GM19372 (cell line): ENCODE measurements around the gene TLCD4.
"Not testable (repeated sequence)": the region's sequence is repeated elsewhere in the genome, so short reads cannot be mapped to it uniquely, and the experiment has no call there.

Experiments used
- ATAC-seq: cut with Tn5 transposase; IDR thresholded peaks from one replicate; pipeline ENCODE4 v1.9.1; 2021; ENCODE audit warnings: mild to moderate bottlenecking, low read depth, moderate library complexity; ENCODE audit not compliant: unreplicated experiment

Gene TLCD4

DNA sequence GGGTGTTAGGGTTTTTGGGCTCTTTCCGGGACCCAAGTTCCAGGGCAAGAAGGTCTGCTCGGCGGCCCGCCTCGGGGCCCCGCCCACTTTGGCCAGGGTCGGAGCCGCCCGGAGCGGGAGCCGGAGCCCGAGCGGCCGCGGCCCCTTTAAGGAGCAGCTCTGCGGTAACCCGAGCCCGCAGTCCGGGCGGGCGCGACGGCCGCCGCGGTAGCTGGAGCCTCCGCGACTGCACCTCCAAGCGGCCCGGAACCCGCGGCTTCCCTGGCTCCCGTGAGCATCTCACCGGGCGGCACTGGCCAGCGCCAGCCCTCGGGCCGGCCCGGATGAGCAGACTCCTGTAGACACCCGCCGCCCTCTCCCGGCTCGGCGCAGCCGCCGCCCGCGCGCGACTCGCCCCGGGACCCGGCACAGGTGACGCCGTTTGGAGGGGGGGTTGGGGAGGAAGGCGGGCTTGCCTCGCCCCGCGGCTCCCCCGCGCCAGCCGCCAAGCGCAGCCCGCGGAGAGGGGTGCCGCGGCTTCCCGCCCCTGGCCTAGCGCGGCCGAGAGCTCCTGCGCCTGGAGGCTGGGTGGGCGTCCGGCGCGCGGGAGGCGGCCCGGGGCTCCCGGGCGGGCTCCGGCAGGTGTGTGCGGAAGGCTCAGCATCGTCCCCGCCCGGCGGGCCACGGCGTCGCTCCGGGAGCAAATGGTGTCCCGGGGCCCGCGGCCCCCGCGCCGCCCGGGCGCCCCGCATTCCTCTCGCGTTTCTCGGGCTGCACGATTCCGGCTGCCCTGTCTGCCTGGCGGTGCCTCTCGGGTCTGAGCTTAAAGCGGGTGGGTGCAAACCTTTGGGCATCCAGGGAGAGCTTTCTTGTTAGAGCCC, at the start of gene TLCD4:
Gene TLCD4 (plus strand): TSS at position 149 of the 860 bp plus-strand sequence. CDS start 26,547 bp downstream, outside the sequence.
- peak; percentile 52 for ATAC-seq

DNA sequence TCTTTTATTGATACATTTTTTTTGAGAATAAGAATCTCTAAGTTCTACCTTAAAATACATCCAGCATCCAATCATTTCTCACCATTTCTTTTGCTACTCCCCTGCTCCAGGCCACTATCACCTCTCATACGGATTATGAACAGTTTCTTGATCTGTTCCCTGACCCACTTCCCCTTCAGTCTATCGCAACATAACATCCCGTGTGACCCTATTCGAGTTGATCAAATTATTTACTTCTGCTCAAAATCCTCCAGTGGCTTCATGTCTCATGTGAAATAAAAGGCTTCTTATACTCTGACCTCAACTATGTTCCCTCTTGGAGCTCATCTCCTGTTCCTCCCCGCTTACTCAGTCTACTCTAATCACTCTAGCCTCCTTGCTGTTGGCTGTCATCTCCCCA, 49.6 kb upstream of the TLCD4 start:
- no peak for ATAC-seq

DNA sequence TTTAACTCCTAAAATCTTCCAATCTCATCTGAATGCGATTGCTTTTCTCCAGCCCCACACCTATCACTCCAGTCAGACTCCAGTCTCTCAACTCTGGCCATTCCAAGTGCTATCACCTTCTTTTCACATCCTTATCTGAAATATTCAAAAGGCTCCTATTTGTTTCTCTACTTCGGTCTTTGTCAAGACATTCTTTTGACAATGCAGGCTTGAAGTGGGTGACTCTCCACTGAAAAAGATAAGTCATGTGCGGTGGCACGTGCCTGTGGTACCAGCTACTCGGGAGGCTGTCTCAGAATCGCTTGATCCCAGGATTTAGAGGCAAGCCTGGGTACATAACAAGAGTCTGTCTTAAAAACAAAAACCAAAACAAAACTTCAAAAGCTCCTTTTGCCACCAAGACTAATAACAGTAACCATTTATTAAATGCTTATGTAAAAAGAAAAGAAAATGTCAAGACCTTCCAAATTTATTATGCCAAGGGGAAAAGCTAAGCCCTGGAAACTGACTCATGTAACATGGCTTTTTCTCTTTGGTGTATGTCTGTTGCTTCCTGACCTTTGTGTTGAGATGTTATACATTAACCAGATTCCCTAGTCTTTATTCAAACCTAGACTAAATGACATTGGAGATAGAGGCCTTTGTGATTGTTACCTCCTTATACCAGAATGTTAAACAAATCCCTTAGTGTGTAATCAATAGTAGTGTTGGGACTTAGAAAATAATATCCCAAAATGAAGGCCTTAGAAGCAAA, 48.0 kb upstream of the TLCD4 start:
- ATAC-seq: no peak

- no peak for ATAC-seq
Measured at GRCh38 chr1:95069710-95070093, 47.5 kb upstream of the TLCD4 start.

DNA sequence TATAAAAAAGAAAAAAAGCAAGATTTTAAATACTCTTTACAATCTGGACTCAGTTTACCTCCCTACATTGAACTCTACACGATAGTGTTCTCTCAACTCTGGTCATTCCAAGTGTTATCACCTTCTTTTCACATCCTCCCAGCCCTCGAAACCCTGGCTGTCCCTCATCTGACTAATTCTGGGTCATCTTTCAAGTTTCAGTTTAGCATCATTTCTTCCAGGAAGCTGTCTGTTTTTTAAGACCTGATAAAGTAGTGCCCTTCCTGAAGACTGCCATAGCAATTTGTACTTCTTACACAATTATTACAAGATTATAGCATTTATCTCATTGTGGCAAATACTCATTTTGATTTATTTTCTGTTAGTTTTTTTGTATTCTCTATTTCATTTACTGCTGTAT, 45.6 kb upstream of the TLCD4 start:
- no peak for ATAC-seq

GRCh38 chr1:95072117-95072516, 45.0 kb upstream of the TLCD4 start:
- no peak for ATAC-seq

GRCh38 chr1:95072532-95073419, 44.4 kb upstream of the TLCD4 start, which contains the start of gene ALG14:
TSS of gene ALG14 (minus strand) at chr1:95072951. CDS start at chr1:95072898, 53 bp downstream.
- peak; percentile 95 for ATAC-seq

DNA sequence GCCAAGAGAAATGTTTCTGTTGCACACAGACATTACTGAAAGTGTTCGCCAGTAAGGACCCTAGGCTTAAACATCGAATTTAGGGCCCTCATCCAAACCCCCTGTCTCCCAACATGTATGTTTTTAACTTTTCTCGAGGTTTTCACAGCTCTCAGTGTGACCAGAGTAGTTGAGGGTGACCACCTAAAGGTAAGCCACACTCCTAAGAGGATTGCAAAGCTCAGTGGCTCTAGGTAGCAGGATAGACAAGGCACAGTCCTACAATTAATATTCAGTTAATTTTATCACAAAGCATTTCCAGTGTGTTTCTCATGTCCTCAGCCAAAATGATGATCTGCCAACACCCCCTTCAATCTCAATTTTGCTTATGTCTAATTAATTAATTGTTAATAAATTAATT, 43.7 kb upstream of the TLCD4 start:
- ATAC-seq: no peak

- no peak for ATAC-seq
Measured at GRCh38 chr1:95076034-95076433, 41.1 kb upstream of the TLCD4 start.

DNA sequence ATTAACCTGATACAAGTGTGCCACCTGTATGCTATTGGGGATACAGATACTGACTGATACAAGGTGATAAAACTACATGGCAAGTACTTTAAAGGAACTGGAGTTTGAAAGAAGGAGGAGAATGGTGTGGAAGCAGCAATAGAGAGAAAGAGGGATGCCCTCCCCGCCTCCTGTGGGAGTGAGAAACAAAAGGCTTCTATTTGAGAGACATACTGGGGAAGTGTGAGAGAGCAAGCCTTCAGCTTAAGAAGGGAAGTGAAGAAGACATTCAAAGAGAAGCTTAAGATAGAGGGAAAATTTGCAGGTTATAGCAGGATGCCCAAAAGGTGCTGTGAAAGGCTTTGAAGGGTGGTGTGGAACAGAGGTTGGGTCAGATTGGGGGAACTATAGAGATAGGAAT, 36.7 kb upstream of the TLCD4 start:
- no peak for ATAC-seq

GRCh38 chr1:95080879-95081278, 36.3 kb upstream of the TLCD4 start:
- no peak for ATAC-seq

DNA sequence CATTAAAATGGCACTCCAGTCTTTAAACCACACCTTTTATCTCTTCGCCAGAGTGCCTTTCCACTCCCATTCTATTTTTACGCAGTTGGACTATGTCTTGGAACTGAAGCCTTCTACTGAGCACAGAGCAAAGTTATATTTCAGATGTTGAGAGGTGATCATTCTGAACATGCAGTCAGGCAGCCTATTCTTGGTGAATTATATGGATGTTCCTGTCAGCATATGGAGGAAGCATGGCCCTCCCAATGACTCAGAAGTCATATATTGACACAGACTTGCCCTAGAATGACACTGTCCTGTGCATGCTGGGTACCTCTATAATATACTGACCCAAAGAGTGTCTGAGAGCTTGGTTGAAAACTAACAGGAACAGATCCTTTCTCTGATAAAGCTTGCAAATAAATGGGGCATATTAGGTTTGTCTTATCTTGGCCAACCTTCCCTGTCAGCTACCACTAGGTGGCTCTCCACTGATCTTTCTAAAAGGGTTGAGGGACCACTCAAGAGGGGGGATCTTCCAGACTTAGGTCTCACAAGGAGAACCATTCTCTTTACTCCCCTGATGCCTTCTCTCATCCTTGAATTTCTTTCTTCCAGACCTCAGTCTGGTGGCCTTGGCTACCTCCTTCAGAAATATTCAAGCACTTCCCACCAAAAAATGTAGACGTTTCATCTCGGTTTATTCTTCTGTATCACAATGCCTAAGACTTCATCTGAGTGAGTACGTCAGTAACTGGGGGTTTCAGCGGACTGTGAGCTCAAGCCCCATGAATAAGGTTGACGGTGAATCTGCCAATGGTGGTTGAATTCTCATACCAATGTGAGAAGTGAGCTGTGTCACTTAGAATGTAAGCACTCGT, 32.6 kb upstream of the TLCD4 start:
- peak; percentile 68 for ATAC-seq

DNA sequence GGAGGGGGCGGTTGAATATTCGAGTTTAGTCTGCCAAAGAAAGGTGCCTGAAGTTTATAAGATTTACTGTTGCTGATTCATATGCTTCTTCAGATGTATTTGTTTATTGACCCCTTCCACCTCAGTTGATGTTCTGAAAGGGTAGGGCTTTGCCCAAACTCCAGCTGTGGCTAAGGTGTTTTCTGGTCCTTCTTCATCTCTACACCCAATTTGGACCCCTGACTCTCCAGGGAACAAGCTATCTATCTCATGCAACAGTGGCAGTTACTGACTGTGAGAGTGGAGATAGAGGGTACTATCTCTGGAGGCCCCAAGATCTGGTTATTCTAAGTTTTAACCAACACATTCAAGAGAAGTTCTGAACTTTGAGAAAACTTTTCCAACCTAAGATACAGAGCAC, 31.8 kb upstream of the TLCD4 start:
- no peak for ATAC-seq

- no peak for ATAC-seq
Measured at GRCh38 chr1:95086949-95087533, 30.1 kb upstream of the TLCD4 start.

DNA sequence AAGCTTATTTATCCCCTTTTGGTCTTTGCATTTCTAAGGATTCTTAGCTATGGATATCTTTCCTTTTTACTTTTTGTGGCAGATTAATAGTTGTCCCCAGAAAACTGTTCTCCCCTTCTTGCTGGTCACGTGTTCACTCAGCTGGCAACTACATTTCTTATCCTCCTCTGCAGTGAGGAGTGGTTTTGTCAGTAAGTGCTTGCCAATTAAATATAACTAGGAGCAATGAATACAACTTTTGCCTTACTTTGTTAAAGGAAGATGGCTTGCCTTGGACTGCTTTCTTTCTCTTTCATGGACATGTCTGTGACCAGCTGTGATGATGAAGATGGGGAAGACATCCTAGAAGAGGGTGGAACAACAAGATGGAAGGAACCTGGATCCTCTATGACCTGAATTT, 28.9 kb upstream of the TLCD4 start:
- no peak for ATAC-seq

DNA sequence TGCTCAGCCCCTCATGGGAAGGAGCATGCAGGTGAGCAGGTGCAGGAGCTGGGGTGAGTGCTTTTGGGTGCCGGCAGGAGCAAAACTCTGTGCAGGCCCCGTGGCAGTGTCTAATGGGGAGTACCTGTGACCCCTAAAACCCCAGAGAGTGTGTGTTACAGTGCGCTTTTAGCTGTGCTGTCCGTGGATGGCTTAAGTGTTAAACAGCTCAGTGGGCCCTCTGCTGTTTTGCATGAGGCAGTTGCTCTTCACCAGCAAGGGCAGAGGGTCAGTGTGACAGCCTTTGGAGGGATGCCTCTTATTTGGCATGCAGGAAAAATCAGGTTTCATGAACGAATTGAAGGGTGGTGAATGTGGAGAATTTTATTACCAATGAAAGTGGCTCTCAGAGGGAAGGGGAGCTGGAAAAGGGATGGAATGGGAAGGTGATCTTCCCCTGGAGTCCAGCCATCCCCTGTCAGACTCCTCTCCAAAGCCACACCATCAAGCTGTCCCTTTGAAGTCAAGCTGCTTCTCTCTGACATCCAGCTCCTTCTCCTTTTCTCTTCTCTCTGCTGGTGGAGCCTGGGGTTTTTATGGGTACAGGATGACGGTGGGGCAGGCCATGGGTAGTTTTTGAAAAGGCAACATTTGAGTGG, 27.4 kb upstream of the TLCD4 start:
- no peak for ATAC-seq

GRCh38 chr1:95091290-95091689, 25.9 kb upstream of the TLCD4 start:
- ATAC-seq: not testable (repeated sequence)

- ATAC-seq: not testable (repeated sequence)
Measured at GRCh38 chr1:95092891-95093290, 24.3 kb upstream of the TLCD4 start.

GRCh38 chr1:95093296-95093695, 23.9 kb upstream of the TLCD4 start:
- ATAC-seq: no peak
